ENCODE results near the gene NFXL1.
A peak's percentile ranks its signal among the peaks of the same experiment; 100 is the strongest.

Gene NFXL1

DNA sequence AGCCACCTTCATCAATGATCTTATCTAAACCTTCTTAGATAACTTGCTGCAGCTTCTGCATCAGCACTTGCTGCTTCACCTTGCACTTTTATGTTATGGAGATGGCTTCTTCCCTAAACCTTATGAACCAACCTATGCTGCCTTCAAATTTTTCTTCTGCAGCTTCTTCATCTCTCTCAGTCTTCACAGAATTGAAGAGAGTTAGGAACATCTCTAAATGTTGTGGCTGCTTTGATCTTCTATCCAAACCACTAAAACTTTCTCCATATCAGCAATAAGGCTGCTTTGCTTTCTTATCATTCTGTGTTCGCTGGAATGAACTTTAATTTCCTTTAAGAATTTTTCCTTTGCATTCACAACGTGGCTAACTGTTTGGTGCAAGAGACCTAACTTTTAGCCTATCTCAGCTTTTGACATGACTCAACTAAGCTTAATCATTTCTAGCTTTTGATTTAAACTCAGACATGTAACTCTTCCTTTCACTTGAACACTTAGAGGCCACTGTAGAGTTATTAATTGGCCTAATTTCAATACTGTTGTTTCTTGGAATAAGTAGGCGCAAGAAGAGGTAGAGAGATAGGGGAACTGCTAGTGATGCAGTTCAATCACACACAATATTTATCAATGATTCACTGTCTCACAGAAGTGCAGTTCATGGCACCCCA is 40.4 kb downstream of the NFXL1 start:
- Mint-ChIP-seq H3K4me3 (no peak overlapping the region), H3K27ac (no peak overlapping the region), H3K27me3 (no peaks in the 10 kb centered on the region), H3K36me3 (ENCODE audit: low read depth) (peaks cover 67% of the 10 kb centered on the region), H3K9me3 (peaks cover 27% of the 10 kb centered on the region), H3K4me1 (ENCODE audit: low read depth) (no peaks in the 10 kb centered on the region)
- intact Hi-C loops (cut with micrococcal nuclease), result no loop called here

DNA sequence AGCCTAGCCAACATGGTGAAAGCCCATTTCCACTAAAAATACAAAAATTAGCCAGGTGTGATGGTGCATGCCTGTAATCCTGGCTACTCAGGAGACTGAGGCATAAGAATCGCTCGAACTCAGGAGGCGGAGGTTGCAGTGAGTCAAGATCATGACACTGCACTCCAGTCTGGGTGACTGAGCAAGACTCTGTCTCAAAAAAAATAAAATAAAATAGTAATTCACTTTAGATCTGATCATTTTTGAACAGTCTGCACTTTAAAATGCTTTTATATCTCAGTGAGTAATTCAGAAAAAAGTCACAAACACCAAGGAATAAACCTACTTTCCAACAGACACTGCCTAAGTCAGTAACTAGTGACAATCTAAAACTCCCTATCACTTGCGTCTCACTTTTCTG is 50.9 kb downstream of the NFXL1 start:
- no peak overlapping the region for H3K4me3 Mint-ChIP-seq
- H3K9me3 Mint-ChIP-seq, result no peaks in the 10 kb centered on the region
- no peak overlapping the region for H3K27ac Mint-ChIP-seq
- intact Hi-C loops (cut with micrococcal nuclease), result no loop called here
- H3K4me1 Mint-ChIP-seq (ENCODE audit: low read depth), result no peaks in the 10 kb centered on the region
- peaks cover 57% of the 10 kb centered on the region for H3K36me3 Mint-ChIP-seq (ENCODE audit: low read depth)
- H3K27me3 Mint-ChIP-seq, result no peaks in the 10 kb centered on the region

DNA sequence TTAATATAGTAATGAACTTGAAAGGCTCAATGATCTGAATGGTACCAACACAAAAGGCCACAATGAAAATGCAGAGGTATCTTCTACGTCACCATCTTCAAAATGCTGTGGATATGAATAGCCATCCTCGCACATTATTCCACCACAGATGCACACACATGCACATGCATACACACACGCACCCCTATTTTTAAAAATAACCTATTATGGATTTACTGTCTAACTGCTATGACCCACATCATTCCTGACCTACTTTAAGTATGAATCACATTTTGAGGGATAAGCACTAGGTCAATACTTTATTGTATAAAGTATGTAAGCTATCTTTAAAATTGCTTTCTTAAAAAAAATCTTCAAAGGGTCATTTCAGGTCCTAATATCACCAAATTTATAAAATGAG is 52.1 kb downstream of the NFXL1 start:
- intact Hi-C loops (cut with micrococcal nuclease), result no loop called here

GRCh38 chr4:47860305-47860704 is 54.1 kb downstream of the NFXL1 start:
- Mint-ChIP-seq H3K27me3 (no peaks in the 10 kb centered on the region), H3K9me3 (no peaks in the 10 kb centered on the region), H3K4me3 (no peak overlapping the region), H3K4me1 (ENCODE audit: low read depth) (peaks cover 12% of the 10 kb centered on the region), H3K27ac (no peak overlapping the region), H3K36me3 (ENCODE audit: low read depth) (peaks cover 34% of the 10 kb centered on the region)
- intact Hi-C loops (cut with micrococcal nuclease), result no loop called here

More for the DNA sequence above, 52.1 kb downstream of the NFXL1 start:
- no peaks in the 10 kb centered on the region for H3K9me3 Mint-ChIP-seq
- H3K4me3 Mint-ChIP-seq, result no peak overlapping the region
- peaks cover 11% of the 10 kb centered on the region for H3K4me1 Mint-ChIP-seq (ENCODE audit: low read depth)
- H3K27ac Mint-ChIP-seq, result no peak overlapping the region
- H3K27me3 Mint-ChIP-seq, result no peaks in the 10 kb centered on the region
- peaks cover 45% of the 10 kb centered on the region for H3K36me3 Mint-ChIP-seq (ENCODE audit: low read depth)

- intact Hi-C loops (cut with micrococcal nuclease), result no loop called here
- peaks cover 37% of the 10 kb centered on the region for H3K36me3 Mint-ChIP-seq (ENCODE audit: low read depth)
- H3K4me1 Mint-ChIP-seq (ENCODE audit: low read depth), result peaks cover 12% of the 10 kb centered on the region
- no peak overlapping the region for H3K4me3 Mint-ChIP-seq
- no peak overlapping the region for H3K27ac Mint-ChIP-seq
- H3K27me3 Mint-ChIP-seq, result no peaks in the 10 kb centered on the region
- no peaks in the 10 kb centered on the region for H3K9me3 Mint-ChIP-seq
Measured at GRCh38 chr4:47858006-47858405, 56.4 kb downstream of the NFXL1 start.

DNA sequence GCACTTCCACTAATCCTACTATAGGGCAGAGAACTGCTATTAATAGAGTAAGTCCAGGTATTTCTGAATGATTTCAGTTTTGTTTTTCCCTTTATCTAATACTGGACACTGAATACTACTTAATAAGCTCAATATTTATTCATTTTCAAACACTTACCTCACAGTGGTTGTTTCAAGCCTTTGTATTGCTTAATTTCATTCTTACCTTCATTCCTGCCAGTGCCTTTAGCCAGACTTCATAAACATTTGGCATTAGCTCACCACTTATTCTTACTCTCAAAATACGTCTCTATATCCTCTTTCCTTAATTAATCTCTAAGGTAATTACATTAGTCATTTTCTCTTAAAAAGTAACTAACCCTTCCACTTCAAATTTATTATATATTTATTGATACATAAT is 57.7 kb downstream of the NFXL1 start:
- Mint-ChIP-seq H3K27ac (no peak overlapping the region), H3K27me3 (no peaks in the 10 kb centered on the region), H3K9me3 (no peaks in the 10 kb centered on the region), H3K4me3 (no peak overlapping the region), H3K4me1 (ENCODE audit: low read depth) (peaks cover 12% of the 10 kb centered on the region), H3K36me3 (ENCODE audit: low read depth) (peaks cover 33% of the 10 kb centered on the region)
- intact Hi-C loops (cut with micrococcal nuclease), result no loop called here

- Mint-ChIP-seq H3K9me3 (no peaks in the 10 kb centered on the region), H3K4me1 (ENCODE audit: low read depth) (peaks cover 12% of the 10 kb centered on the region), H3K36me3 (ENCODE audit: low read depth) (peaks cover 31% of the 10 kb centered on the region), H3K4me3 (no peak overlapping the region), H3K27ac (no peak overlapping the region), H3K27me3 (no peaks in the 10 kb centered on the region)
- intact Hi-C loops (cut with micrococcal nuclease), result no loop called here
Measured at GRCh38 chr4:47855350-47855749, 59.0 kb downstream of the NFXL1 start.

DNA sequence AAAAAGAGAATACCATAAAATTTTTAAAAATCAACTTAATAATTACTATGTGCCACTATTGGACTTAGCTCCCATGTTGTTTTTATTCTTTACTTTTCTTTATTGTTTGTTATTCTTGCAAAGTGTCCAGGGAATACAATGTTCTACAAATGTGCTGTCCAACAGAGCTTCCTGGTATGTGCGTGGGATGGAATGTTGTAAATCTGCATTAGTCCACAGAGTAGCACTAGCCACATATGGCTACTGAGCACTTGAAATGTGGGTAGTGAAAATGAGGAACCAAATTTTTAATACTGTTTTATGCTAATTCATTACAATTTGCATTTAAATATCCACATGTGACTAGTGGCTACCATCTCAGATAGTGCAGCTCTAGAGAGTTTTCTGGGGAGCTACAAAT is 62.2 kb downstream of the NFXL1 start:
- H3K9me3 Mint-ChIP-seq, result no peaks in the 10 kb centered on the region
- peaks cover 36% of the 10 kb centered on the region for H3K36me3 Mint-ChIP-seq (ENCODE audit: low read depth)
- no peaks in the 10 kb centered on the region for H3K4me1 Mint-ChIP-seq (ENCODE audit: low read depth)
- H3K4me3 Mint-ChIP-seq, result no peak overlapping the region
- intact Hi-C loops (cut with micrococcal nuclease), result no loop called here
- H3K27me3 Mint-ChIP-seq, result no peaks in the 10 kb centered on the region
- H3K27ac Mint-ChIP-seq, result no peak overlapping the region

- intact Hi-C loops (cut with micrococcal nuclease), result no loop called here
- H3K4me3 Mint-ChIP-seq, result no peak overlapping the region
- no peak overlapping the region for H3K27ac Mint-ChIP-seq
- H3K4me1 Mint-ChIP-seq (ENCODE audit: low read depth), result no peaks in the 10 kb centered on the region
- H3K9me3 Mint-ChIP-seq, result no peaks in the 10 kb centered on the region
- no peaks in the 10 kb centered on the region for H3K27me3 Mint-ChIP-seq
- peaks cover 41% of the 10 kb centered on the region for H3K36me3 Mint-ChIP-seq (ENCODE audit: low read depth)
Measured at GRCh38 chr4:47849466-47849865, 64.9 kb downstream of the NFXL1 start.

DNA sequence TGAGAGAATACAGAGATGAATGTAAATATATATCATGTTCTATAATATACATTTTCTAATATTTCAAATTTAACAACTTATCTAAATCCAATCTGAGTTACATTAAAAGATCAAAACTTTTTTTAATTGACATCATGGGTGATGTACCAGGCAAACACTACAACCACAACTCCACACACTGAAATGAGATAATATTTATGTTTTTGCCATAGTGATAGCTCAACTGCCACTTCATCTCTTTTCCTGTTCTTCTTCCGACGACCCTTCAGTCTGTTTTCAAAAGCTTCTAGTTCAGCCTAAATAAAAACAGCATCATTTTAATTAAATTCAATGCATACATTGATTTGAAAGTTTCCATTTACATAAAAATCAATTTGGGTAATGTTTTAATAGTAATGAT is 66.3 kb downstream of the NFXL1 start:
- Mint-ChIP-seq H3K27me3 (no peaks in the 10 kb centered on the region), H3K4me3 (no peak overlapping the region), H3K27ac (no peak overlapping the region), H3K4me1 (ENCODE audit: low read depth) (no peaks in the 10 kb centered on the region), H3K36me3 (ENCODE audit: low read depth) (peaks cover 39% of the 10 kb centered on the region), H3K9me3 (no peaks in the 10 kb centered on the region)
- intact Hi-C loops (cut with micrococcal nuclease), result no loop called here

- Mint-ChIP-seq H3K9me3 (no peaks in the 10 kb centered on the region), H3K4me3 (no peak overlapping the region), H3K4me1 (ENCODE audit: low read depth) (peaks cover 9% of the 10 kb centered on the region), H3K36me3 (ENCODE audit: low read depth) (peaks cover 28% of the 10 kb centered on the region), H3K27ac (no peak overlapping the region), H3K27me3 (peaks cover 5% of the 10 kb centered on the region)
- intact Hi-C loops (cut with micrococcal nuclease), result no loop called here
Measured at GRCh38 chr4:47842985-47843384, 71.4 kb downstream of the NFXL1 start.

GRCh38 chr4:47840291-47840690 is 74.1 kb downstream of the NFXL1 start:
- Mint-ChIP-seq H3K4me1 (ENCODE audit: low read depth) (peaks cover 36% of the 10 kb centered on the region), H3K9me3 (no peaks in the 10 kb centered on the region), H3K27me3 (peaks cover 30% of the 10 kb centered on the region), H3K36me3 (ENCODE audit: low read depth) (peaks cover 15% of the 10 kb centered on the region), H3K27ac (no peak overlapping the region), H3K4me3 (no peak overlapping the region)
- intact Hi-C loops (cut with micrococcal nuclease), result no loop called here

DNA sequence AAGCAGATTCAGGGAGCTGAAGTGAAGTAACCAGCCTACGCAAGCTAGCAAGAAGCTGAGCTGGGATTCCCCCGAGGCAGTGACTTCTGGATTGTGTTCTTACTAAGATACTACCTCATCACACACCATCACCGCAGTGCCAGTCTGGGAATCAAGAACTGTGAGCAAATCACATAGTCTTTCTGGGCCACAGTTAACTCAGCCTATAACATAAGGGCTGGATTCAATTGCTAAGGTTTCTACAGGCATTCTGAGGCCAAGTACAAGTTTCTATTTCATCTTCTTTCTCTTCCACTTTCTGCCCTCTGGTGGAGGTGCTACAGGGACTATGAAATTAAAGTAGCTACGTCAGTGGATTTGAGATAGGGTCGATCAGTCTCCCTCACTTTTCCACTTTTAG is 75.1 kb downstream of the NFXL1 start:
- H3K4me1 Mint-ChIP-seq (ENCODE audit: low read depth), result peaks cover 37% of the 10 kb centered on the region
- H3K27ac Mint-ChIP-seq, result no peak overlapping the region
- peaks cover 15% of the 10 kb centered on the region for H3K36me3 Mint-ChIP-seq (ENCODE audit: low read depth)
- no peak overlapping the region for H3K4me3 Mint-ChIP-seq
- peaks cover 30% of the 10 kb centered on the region for H3K27me3 Mint-ChIP-seq
- H3K9me3 Mint-ChIP-seq, result no peaks in the 10 kb centered on the region
- intact Hi-C loops (cut with micrococcal nuclease), result loop anchor here (5.0 kb wide), 2 partner anchors 88 to 152 kb away; no protein-coding TSS in a partner anchor

- Mint-ChIP-seq H3K27me3 (peaks cover 30% of the 10 kb centered on the region), H3K36me3 (ENCODE audit: low read depth) (peaks cover 7% of the 10 kb centered on the region), H3K4me1 (ENCODE audit: low read depth) (peaks cover 37% of the 10 kb centered on the region), H3K9me3 (no peaks in the 10 kb centered on the region), H3K27ac (no peak overlapping the region), H3K4me3 (no peak overlapping the region)
- intact Hi-C loops (cut with micrococcal nuclease), result loop anchor here (5.0 kb wide), 2 partner anchors 89 to 151 kb away; no protein-coding TSS in a partner anchor
Measured at GRCh38 chr4:47838445-47838844, 75.9 kb downstream of the NFXL1 start.

- H3K27ac Mint-ChIP-seq, result peak within 1 kb of the TSS; percentile 17
- H3K9me3 Mint-ChIP-seq, result peaks cover 5% of the 10 kb centered on the region
- H3K27me3 Mint-ChIP-seq, result peaks cover 30% of the 10 kb centered on the region
- peak within 1 kb of the TSS; percentile 70 for H3K4me3 Mint-ChIP-seq
- peaks cover 37% of the 10 kb centered on the region for H3K4me1 Mint-ChIP-seq (ENCODE audit: low read depth)
- H3K36me3 Mint-ChIP-seq (ENCODE audit: low read depth), result peaks cover 5% of the 10 kb centered on the region
- intact Hi-C loops (cut with micrococcal nuclease), result loop anchor here (5.0 kb wide), 2 partner anchors 89 to 151 kb away; no protein-coding TSS in a partner anchor
Measured at GRCh38 chr4:47837908-47838294, 76.5 kb downstream of the NFXL1 start, which contains the start of gene CORIN. Gene CORIN (minus strand): TSS chr4:47838067. CDS start chr4:47837949, 118 bp downstream.
